Karpas-422 (cell line): ENCODE measurements around the gene PGLYRP1. TPM values are rescaled to one million over a fixed set of nuclear protein-coding genes. Genes with fewer than 3 reads are reported as not detected.

Source experiments
- DNase-seq: peaks from one replicate; pipeline ENCODE4 v3.0.0-alpha.2; 2015
- H2AFZ ChIP-seq: fragments of 200-600 bp; sonication (generic); 2 replicates; pipeline ENCODE4 v1.6.1; 2014; ENCODE audit warnings: antibody characterized with exemption, low read length, mixed read lengths
- H3K27ac ChIP-seq: fragments of 200-600 bp; sonication (generic); 2 replicates; pipeline ENCODE4 v1.5.1; 2014; ENCODE audit warnings: mild to moderate bottlenecking, low read length, moderate library complexity
- H3K27me3 ChIP-seq: fragments of 200-600 bp; sonication (generic); 2 replicates; pipeline ENCODE4 v1.6.1; 2014; ENCODE audit warnings: low read length, mixed read lengths
- H3K36me3 ChIP-seq: fragments of 200-600 bp; sonication (generic); 2 replicates; pipeline ENCODE4 v1.6.1; 2014; ENCODE audit warnings: low read length, mixed read lengths; ENCODE audit not compliant: insufficient read depth
- H3K4me1 ChIP-seq: fragments of 200-600 bp; sonication (generic); 2 replicates; pipeline ENCODE4 v1.6.1; 2014; ENCODE audit warnings: mild to moderate bottlenecking, low read length, mixed read lengths
- H3K4me2 ChIP-seq: fragments of 200-600 bp; sonication (generic); 2 replicates; pipeline ENCODE4 v1.6.1; 2014; ENCODE audit warnings: low read length, low read depth, mild to moderate bottlenecking; ENCODE audit not compliant: poor library complexity, severe bottlenecking
- H3K4me3 ChIP-seq: fragments of 200-600 bp; sonication (generic); 2 replicates; pipeline ENCODE4 v1.5.1; 2014; ENCODE audit warnings: mild to moderate bottlenecking, antibody characterized with exemption, low read length, mixed read lengths
- H3K79me2 ChIP-seq: fragments of 200-600 bp; sonication (generic); 2 replicates; pipeline ENCODE4 v1.6.1; 2014; ENCODE audit warnings: mild to moderate bottlenecking, low read length, mixed read lengths
- H3K9ac ChIP-seq: fragments of 200-600 bp; sonication (generic); 2 replicates; pipeline ENCODE4 v1.6.0; 2014; ENCODE audit warnings: low read length
- H3K9me2 ChIP-seq: fragments of 200-600 bp; sonication (generic), shearing (Covaris generic); replicated peaks from 2 replicates; pipeline ENCODE4 v1.6.0; 2014; ENCODE audit warnings: mild to moderate bottlenecking, low read length, moderate library complexity; ENCODE audit not compliant: insufficient read depth
- H3K9me3 ChIP-seq: fragments of 300-700, 200-600 bp; sonication (generic); 2 replicates; pipeline ENCODE4 v1.6.1; 2014; ENCODE audit warnings: low read length, mixed read lengths
- H4K20me1 ChIP-seq: fragments of 200-600 bp; sonication (generic); 2 replicates; pipeline ENCODE4 v1.6.1; 2014; ENCODE audit warnings: mild to moderate bottlenecking, antibody characterized with exemption, low read length, low read depth; ENCODE audit not compliant: insufficient read depth
- total RNA-seq: library from RNA; depleted of rRNA; stranded (reverse); fragments of >200 nt; shearing (Covaris generic); gene quantifications from 2 replicates; pipeline ENCODE4 v1.2.3, GENCODE V29; 2014; ENCODE audit warnings: low replicate concordance; rRNA removed

PGLYRP1 gene, protein sequence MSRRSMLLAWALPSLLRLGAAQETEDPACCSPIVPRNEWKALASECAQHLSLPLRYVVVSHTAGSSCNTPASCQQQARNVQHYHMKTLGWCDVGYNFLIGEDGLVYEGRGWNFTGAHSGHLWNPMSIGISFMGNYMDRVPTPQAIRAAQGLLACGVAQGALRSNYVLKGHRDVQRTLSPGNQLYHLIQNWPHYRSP
- total RNA-seq: not detected in 2 replicates

DNA sequence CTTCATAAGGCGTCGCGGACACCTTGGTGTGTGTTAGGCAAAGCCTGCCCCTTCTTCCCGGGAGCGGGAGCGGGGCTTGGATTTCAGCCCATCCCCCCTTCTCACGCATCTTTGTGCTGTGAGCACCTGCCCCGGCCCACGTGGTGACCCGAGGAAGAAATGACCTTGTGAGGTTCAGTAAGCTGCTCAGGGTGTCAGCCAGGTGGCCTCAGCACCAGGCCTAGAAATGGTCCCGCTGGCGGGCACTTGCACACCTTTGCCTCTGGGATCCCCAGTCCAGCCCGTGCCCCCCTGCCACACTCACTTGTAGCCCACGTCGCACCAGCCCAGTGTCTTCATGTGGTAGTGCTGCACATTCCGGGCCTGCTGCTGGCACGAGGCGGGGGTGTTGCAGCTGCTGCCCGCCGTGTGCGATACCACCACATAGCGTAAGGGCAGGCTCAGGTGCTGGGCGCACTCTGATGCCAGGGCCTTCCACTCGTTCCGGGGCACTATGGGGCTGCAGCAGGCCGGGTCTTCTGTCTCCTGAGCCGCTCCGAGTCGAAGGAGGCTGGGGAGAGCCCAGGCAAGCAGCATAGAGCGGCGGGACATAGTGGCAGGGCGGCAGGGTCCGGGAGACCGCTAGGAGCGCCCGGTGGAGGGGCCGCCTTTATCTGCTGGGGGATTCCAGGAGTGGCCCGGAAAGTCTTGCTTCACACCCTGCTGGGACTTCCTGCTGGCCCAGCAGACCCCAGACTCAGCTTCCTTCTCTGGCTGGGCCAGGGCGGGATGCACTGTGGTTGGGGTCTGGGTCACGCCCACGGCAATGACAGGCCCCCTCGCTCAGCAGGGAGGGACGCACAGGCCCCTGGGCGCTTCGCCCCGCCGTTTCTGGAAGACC, at the start of gene PGLYRP1:
TSS of gene PGLYRP1 (minus strand) at position 623 of the 880 bp plus-strand sequence. CDS start at position 591, 32 bp downstream.
- no peak for DNase-seq
- Histone ChIP-seq H3K4me2 (no peak within 1 kb of the TSS), H4K20me1 (no peaks in the 10 kb centered on the region), H3K9me2 (no peaks in the 10 kb centered on the region), H3K9me3 (no peaks in the 10 kb centered on the region), H3K27me3 (no peaks in the 10 kb centered on the region), H3K4me3 (no peak within 1 kb of the TSS), H3K27ac (no peak within 1 kb of the TSS), H3K79me2 (no peaks in the 10 kb centered on the region), H3K9ac (no peak within 1 kb of the TSS), H3K36me3 (peaks cover 8% of the 10 kb centered on the region), H2AFZ (no peak within 1 kb of the TSS), H3K4me1 (peaks cover 8% of the 10 kb centered on the region)

DNA sequence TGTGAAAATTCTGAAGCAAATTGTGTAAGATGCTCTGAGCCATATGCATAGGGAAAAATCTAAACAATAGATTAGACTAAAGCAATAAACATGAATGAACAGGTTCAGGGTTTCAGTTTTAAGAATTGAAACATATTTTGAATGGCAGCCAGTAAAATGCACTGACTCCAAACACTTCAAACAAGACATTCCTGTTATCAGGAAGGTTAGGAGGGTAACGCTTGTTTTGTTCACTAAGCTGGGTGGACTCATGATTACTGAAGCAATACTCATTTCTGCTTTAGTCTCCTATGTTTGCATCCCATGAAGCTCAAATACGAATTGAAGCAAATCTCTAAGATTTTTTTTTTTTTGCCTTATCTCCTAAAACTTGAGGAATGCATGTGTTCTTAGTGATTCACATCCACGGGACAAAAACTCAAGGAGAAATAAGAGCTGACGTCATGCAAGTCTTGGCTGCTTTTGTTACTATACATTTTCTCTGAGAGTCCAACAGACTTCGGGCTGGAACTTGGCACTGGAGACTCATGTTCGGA, 47.0 kb upstream of the PGLYRP1 start:
- no peaks in the 10 kb centered on the region for H3K4me1 ChIP-seq
- H4K20me1 ChIP-seq: no peaks in the 10 kb centered on the region
- no peaks in the 10 kb centered on the region for H3K27me3 ChIP-seq
- H3K9me2 ChIP-seq: no peaks in the 10 kb centered on the region
- H3K36me3 ChIP-seq: no peaks in the 10 kb centered on the region
- H3K79me2 ChIP-seq: no peaks in the 10 kb centered on the region
- H3K9ac ChIP-seq: no peak overlapping the region
- H3K4me2 ChIP-seq: no peak overlapping the region
- DNase-seq: no peak
- no peak overlapping the region for H3K27ac ChIP-seq
- H3K9me3 ChIP-seq: no peaks in the 10 kb centered on the region
- H2AFZ ChIP-seq: no peak overlapping the region
- no peak overlapping the region for H3K4me3 ChIP-seq

DNA sequence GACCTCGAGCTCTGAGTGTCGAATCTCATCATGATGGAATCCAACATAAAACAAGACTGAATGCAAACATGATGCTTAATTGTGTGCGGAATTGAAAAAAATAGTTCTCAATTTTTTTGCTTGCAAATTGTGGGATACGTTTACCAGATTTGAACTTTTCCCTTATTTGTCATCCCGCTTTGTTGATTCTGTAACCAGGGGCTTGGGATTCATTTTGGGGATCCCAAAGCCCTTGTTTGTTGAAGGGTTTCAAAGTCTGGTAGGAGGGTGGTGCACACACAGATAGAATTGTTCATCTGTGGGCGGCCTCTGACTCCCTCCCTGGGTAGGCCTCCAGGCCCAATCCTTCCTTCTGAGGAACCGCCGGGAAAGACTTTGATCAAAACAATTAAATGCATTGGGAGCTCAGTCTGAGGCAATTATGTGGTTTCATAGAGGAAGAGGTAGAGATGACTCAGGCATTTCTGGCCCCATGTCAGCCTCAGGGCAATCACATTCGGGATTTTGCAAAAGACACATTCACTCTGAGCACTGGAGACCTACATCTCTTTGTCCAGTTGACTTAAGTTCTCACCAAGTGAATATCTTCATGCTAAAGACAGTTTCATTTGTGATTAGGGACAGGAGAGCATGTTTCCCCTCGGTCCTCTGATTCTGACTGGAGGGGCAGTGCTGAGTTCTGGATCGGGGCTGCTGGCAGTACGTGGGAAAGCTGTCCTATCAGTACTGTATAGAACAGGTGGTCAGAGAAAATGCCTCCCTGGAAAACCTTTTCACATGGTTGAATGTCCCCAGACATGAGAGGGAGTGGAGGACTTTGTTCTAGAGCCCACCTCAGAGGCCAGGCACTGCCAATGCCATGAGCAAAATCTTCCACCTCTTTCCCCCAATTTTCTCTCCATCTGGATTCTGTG, 45.7 kb upstream of the PGLYRP1 start:
- Histone ChIP-seq H2AFZ (no peak overlapping the region), H3K4me1 (no peaks in the 10 kb centered on the region), H3K9me2 (no peaks in the 10 kb centered on the region), H3K27ac (no peak overlapping the region), H3K9ac (no peak overlapping the region), H3K79me2 (no peaks in the 10 kb centered on the region), H3K36me3 (no peaks in the 10 kb centered on the region), H4K20me1 (no peaks in the 10 kb centered on the region), H3K27me3 (no peaks in the 10 kb centered on the region), H3K4me3 (no peak overlapping the region), H3K4me2 (no peak overlapping the region), H3K9me3 (no peaks in the 10 kb centered on the region)
- DNase-seq: no peak

DNA sequence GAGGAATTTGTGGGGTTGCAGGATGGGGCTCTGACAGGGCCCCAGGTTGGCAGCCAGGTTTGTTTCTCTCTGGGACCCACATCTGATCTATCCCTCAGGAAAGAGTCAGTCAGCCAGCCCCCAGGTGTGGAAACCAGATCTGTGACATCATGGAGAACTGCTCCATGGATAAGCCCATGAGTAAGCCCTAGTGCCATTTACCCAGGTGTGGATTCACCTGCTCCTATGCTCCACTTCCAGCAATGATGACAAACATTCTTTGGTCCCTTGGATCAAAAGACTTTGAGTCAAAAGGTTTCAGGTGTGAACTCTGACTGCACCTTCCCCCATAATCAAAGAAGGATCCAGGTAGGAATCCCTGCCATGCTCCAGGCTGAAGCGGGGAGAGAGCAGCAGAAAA, 44.8 kb upstream of the PGLYRP1 start:
- H3K4me3 ChIP-seq: no peak overlapping the region
- H3K4me2 ChIP-seq: no peak overlapping the region
- H3K9me3 ChIP-seq: no peaks in the 10 kb centered on the region
- no peaks in the 10 kb centered on the region for H3K4me1 ChIP-seq
- DNase-seq: no peak
- no peaks in the 10 kb centered on the region for H3K9me2 ChIP-seq
- H3K9ac ChIP-seq: no peak overlapping the region
- H4K20me1 ChIP-seq: no peaks in the 10 kb centered on the region
- no peak overlapping the region for H2AFZ ChIP-seq
- H3K27me3 ChIP-seq: no peaks in the 10 kb centered on the region
- no peaks in the 10 kb centered on the region for H3K36me3 ChIP-seq
- H3K27ac ChIP-seq: no peak overlapping the region
- no peaks in the 10 kb centered on the region for H3K79me2 ChIP-seq

DNA sequence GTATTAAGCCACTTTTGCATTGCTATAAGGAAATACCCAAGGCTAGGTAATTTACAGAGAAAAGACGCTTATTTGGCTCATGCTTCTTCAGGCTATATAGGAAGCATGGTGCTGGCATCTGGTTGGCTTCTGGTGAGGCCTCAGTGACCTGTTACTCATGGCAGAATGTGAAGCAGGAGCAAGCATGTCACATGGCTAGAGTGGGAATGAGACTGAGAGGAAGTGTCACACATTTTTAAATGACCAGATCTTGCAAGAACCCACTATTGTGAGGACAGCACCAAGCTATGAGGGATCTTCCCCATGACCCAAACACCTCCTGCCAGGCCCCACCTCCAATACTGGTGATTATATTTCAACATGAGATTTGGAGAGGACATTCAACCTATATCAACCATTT, 43.6 kb upstream of the PGLYRP1 start:
- no peaks in the 10 kb centered on the region for H3K27me3 ChIP-seq
- H2AFZ ChIP-seq: no peak overlapping the region
- no peak overlapping the region for H3K4me3 ChIP-seq
- H4K20me1 ChIP-seq: no peaks in the 10 kb centered on the region
- H3K9me3 ChIP-seq: no peaks in the 10 kb centered on the region
- no peak for DNase-seq
- H3K9ac ChIP-seq: no peak overlapping the region
- H3K36me3 ChIP-seq: no peaks in the 10 kb centered on the region
- no peak overlapping the region for H3K27ac ChIP-seq
- H3K9me2 ChIP-seq: no peaks in the 10 kb centered on the region
- no peaks in the 10 kb centered on the region for H3K79me2 ChIP-seq
- no peak overlapping the region for H3K4me2 ChIP-seq
- H3K4me1 ChIP-seq: no peaks in the 10 kb centered on the region

DNA sequence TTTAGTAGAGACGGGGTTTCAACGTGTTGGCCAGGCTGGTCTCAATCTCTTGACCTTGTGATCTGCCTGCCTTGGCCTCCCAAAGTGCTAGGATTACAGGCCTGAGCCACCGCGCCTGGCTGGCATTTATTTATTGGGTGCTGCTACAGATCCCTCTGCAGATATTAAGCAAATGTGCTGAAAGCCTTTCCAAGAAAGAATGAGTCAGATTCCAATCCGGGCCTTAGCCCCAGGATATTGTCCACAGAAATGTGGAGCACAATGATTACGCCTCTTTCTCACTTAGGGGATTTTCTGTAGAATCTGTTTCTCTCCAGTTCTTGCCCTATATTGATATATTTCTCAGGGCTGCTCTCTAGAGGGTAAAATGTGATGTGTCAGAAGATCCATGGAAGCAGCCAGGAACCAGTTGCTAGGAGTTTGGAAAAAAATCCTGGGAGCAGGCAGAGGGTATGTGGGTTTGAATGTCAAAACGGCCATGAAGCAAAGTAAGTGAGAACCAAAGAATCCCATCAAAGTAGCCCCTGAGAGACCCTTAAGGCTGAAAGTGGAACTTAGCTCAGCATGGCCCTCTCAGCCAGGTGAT, 42.7 kb upstream of the PGLYRP1 start:
- no peak overlapping the region for H3K9ac ChIP-seq
- H3K4me3 ChIP-seq: no peak overlapping the region
- H3K4me1 ChIP-seq: no peaks in the 10 kb centered on the region
- no peaks in the 10 kb centered on the region for H4K20me1 ChIP-seq
- no peaks in the 10 kb centered on the region for H3K9me3 ChIP-seq
- no peaks in the 10 kb centered on the region for H3K27me3 ChIP-seq
- H3K4me2 ChIP-seq: no peak overlapping the region
- no peak for DNase-seq
- H2AFZ ChIP-seq: no peak overlapping the region
- no peaks in the 10 kb centered on the region for H3K79me2 ChIP-seq
- H3K36me3 ChIP-seq: no peaks in the 10 kb centered on the region
- H3K9me2 ChIP-seq: no peaks in the 10 kb centered on the region
- H3K27ac ChIP-seq: no peak overlapping the region

DNA sequence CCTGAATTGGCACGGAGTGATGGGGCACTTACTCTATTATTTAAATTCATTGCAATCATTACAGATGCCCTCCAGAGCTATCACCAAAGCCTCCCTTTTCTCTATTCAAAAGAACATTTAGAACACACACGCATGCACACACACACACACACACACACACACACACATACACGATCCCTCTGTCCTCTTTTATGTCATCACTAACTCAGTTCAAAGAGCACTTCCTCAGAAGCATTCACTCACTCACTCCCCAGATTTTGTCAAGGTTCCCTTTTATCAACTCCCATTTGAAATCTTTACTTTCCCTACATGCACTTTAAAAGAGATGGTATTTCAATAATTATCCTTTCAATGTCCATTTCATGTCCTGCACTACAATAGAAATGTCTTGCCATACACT, 40.3 kb upstream of the PGLYRP1 start:
- no peaks in the 10 kb centered on the region for H3K9me3 ChIP-seq
- DNase-seq: no peak
- no peak overlapping the region for H3K9ac ChIP-seq
- H3K4me2 ChIP-seq: no peak overlapping the region
- H3K4me3 ChIP-seq: no peak overlapping the region
- H3K27me3 ChIP-seq: no peaks in the 10 kb centered on the region
- H3K9me2 ChIP-seq: no peaks in the 10 kb centered on the region
- H3K79me2 ChIP-seq: no peaks in the 10 kb centered on the region
- no peaks in the 10 kb centered on the region for H4K20me1 ChIP-seq
- H3K4me1 ChIP-seq: no peaks in the 10 kb centered on the region
- no peak overlapping the region for H3K27ac ChIP-seq
- H2AFZ ChIP-seq: no peak overlapping the region
- H3K36me3 ChIP-seq: no peaks in the 10 kb centered on the region
